ENCODE measurements around the gene DPEP1.
"Not testable (repeated sequence)": the region's sequence is repeated elsewhere in the genome, so short reads cannot be mapped to it uniquely, and the experiment has no call there.

DPEP1 gene

DNA sequence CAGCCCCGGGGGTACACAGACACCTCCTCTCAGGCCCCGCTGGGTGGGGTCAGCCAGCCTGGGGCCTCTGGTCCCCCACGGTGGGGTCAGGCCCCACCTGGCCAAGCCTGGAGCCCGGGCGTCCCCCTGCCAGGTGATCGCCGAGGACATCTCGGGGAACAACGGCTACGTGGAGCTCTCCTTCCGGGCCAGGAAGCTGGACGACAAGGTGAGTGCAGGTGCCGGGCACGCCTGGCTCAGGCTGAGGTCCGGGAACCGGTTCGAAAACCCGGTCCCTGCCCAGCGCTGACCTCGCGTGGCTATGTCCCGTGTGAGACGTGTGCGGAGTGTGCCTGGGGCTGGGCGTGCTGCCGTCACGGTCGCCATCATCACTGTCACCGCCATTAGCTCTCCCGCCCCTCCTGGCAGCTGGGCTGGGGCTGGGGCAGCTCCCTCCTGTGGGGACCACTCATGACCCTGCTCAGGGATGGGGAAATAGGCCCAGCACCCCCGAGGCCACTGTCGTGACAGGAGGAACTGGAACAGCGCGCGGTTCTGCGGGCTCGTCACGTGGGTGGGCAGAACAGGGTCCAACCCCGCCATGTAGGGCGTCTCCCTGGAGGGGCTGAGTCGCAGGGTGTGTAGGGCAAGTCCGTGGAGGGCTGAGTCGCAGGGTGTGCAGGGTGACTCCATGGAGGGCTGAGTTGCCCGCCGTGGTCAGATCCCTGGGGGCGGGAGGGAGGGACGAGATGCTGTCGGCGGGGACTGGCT lies 29.4 kb upstream of the DPEP1 start:
- Histone ChIP-seq H2AFZ (ENCODE audit: low read depth, low read length) (no peak overlapping the region), H3K4me1 (ENCODE audit: insufficient read depth, low read length) (peaks cover 5% of the 10 kb centered on the region), H3K36me3 (ENCODE audit: insufficient read depth, low read length) (no peaks in the 10 kb centered on the region), H3K9me3 (ENCODE audit: low read length) (peaks cover 5% of the 10 kb centered on the region), H3K27me3 (ENCODE audit: insufficient read depth, low read length) (no peaks in the 10 kb centered on the region), H3K4me3 (ENCODE audit: low read length) (no peak overlapping the region)

DNA sequence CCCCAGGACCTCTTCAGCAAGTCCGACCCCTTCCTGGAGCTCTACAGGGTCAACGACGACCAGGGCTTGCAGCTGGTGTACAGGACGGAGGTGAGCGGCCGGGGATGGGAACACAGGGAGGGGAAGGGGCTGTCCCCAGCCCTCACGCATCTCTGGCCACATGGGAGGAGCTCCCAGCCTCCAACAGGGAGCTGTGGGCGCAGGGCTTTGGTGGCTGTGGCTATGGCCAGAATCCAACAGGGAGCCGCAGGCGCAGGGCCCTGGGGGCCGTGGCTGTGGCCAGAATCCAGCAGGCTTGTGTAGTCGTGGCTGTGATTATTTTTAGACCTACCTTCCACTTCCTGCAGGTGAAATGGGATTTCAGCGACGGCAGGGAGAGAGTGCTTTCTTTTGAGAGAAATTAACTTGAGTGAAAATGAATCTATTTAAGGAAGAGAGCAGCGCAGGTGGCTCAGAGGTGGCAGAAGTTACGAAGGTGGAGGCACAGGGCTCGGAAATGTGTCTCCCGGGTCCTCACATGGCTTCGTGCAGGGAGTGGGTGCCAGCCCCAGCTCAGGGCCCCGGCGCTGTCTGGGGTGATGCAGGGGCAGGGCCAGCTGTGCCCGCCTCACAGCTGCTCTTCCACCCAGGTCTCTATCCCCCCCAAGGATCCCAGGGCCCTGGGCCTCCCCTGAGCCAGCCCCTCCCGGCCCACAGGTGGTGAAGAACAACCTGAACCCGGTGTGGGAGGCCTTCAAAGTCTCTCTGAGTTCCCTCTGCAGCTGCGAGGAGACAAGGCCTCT lies 28.5 kb upstream of the DPEP1 start:
- H3K36me3 ChIP-seq (ENCODE audit: insufficient read depth, low read length): no peaks in the 10 kb centered on the region
- peaks cover 5% of the 10 kb centered on the region for H3K4me1 ChIP-seq (ENCODE audit: insufficient read depth, low read length)
- peaks cover 2% of the 10 kb centered on the region for H3K9me3 ChIP-seq (ENCODE audit: low read length)
- H3K27me3 ChIP-seq (ENCODE audit: insufficient read depth, low read length): no peaks in the 10 kb centered on the region
- no peak overlapping the region for H2AFZ ChIP-seq (ENCODE audit: low read depth, low read length)
- no peak overlapping the region for H3K4me3 ChIP-seq (ENCODE audit: low read length)

DNA sequence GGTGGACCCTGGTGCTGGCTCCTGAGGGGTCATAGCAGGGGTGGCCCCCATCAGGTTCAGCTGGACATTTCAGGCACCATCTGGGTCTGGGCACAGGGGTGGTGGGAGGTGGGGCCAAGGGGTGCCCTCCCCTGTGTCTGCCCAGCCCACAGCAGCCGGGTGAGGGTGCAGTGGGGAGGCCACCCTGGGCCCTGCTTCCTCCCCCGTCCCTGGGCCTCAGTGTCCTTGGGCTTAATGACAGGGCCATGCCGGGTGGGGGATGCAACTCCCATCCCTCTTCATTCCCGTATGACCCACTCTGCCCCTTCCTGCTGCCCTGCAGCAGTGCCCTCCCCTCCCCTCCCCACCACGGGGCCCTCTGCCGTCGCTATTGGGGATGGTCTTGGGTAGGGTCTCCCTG lies 27.2 kb upstream of the DPEP1 start:
- Histone ChIP-seq H3K36me3 (ENCODE audit: insufficient read depth, low read length) (no peaks in the 10 kb centered on the region), H3K9me3 (ENCODE audit: low read length) (no peaks in the 10 kb centered on the region), H2AFZ (ENCODE audit: low read depth, low read length) (no peak overlapping the region), H3K27me3 (ENCODE audit: insufficient read depth, low read length) (no peaks in the 10 kb centered on the region), H3K4me3 (ENCODE audit: low read length) (no peak overlapping the region), H3K4me1 (ENCODE audit: insufficient read depth, low read length) (peaks cover 5% of the 10 kb centered on the region)

DNA sequence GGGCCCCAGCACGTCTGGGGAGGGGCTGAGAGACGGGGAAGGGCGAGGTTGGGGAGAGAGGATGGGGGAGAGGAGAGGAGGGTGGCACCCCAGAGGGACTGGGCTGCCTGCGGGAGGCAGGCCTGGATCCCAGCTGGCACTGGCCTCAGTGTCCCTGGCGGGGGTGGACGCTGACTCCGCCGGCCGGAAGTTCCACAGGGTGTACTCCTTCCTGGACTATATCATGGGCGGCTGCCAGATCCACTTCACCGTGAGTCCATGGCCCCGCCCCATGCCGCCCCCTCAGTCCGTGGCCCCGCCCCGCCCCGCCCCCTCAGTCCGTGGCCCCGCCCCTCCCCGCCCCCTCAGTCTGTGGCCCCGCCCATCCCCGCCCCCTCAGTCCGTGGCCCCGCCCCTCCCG lies 26.6 kb upstream of the DPEP1 start:
- H2AFZ ChIP-seq (ENCODE audit: low read depth, low read length): no peak overlapping the region
- no peaks in the 10 kb centered on the region for H3K9me3 ChIP-seq (ENCODE audit: low read length)
- no peaks in the 10 kb centered on the region for H3K27me3 ChIP-seq (ENCODE audit: insufficient read depth, low read length)
- H3K4me1 ChIP-seq (ENCODE audit: insufficient read depth, low read length): peaks cover 5% of the 10 kb centered on the region
- H3K36me3 ChIP-seq (ENCODE audit: insufficient read depth, low read length): no peaks in the 10 kb centered on the region
- H3K4me3 ChIP-seq (ENCODE audit: low read length): no peak overlapping the region

DNA sequence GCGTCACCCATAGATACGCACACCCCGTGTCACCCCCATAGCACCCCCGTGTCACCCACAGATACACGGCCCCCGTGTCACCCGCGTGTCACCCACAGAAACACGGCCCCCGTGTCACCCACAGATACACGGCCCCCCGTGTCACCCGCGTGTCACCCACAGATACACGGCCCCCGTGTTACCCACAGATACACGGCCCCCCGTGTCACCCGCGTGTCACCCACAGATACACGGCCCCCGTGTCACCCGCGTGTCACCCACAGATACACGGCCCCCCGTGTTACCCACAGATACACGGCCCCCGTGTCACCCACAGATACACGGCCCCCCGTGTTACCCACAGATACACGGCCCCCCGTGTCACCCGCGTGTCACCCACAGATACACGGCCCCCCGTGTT lies 25.8 kb upstream of the DPEP1 start:
- not testable (repeated sequence) for H3K36me3 ChIP-seq (ENCODE audit: insufficient read depth, low read length); H3K4me3 ChIP-seq (ENCODE audit: low read length); H3K9me3 ChIP-seq (ENCODE audit: low read length); H3K4me1 ChIP-seq (ENCODE audit: insufficient read depth, low read length); H3K27me3 ChIP-seq (ENCODE audit: insufficient read depth, low read length); H2AFZ ChIP-seq (ENCODE audit: low read depth, low read length)

DNA sequence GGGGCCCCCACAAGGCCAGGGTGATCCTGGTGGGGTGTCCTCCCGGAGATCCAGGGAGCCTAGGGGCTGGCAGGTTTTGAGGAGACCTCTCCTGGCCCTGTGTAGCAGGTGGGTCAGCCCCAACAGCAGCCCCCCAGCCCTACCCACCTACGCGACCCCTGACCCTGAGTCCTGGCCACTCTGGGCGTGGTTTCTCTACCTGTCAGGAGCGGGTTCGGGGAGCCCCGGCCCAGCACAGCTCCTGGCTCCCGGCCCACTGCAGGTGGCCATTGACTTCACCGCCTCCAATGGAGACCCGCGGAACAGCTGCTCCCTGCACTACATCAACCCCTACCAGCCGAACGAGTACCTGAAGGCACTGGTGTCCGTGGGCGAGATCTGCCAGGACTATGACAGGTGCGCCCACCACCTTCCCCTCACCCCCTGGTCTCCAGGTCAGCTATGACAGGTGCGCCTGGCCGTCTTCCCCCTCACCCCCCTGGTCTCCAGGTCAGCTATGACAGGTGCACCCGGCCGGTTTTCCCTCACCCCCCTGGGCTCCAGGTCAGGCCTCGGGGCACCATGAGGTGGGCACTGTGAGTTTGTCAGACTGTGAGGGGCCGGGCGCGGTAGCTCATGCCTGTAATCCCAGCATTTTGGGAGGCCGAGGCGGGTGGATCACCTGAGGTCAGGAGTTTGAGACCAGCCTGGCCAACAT lies 24.9 kb upstream of the DPEP1 start:
- Histone ChIP-seq H2AFZ (ENCODE audit: low read depth, low read length) (no peak overlapping the region), H3K4me1 (ENCODE audit: insufficient read depth, low read length) (no peaks in the 10 kb centered on the region), H3K36me3 (ENCODE audit: insufficient read depth, low read length) (no peaks in the 10 kb centered on the region), H3K4me3 (ENCODE audit: low read length) (no peak overlapping the region), H3K27me3 (ENCODE audit: insufficient read depth, low read length) (no peaks in the 10 kb centered on the region), H3K9me3 (ENCODE audit: low read length) (no peaks in the 10 kb centered on the region)

DNA sequence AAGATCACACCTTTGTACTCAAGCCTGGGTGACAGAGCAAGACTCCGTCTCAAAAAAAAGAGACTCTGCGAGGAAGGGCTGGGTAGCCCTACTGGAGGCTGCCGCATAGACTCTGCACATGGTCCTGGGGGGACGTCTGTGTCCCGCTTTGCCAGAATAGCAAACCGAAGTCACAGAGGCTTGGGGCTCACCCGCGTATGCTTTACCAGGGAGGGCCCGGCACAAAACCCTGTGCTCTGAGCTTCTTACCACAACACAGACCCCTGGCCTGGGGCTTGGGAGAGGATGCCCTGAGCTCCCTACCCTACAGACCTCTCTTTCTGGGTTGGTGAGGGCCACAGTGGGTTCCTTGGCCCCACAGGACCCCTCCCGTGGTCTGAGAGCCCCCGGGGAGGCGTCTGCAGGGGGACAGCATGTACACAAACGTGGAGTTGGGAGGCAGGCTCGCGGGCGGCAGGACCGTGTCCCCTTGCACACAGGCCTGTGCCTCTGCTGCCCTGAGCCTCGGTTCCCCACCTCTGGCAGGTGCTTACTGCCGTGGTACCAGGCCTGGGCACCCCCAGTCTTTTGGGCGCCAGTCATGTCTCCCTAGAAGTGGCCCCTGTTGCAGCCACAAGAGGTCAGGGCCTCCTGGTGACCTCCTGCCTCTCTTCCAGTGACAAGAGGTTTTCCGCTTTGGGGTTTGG lies 24.1 kb upstream of the DPEP1 start:
- H3K4me3 ChIP-seq (ENCODE audit: low read length): no peak overlapping the region
- no peaks in the 10 kb centered on the region for H3K4me1 ChIP-seq (ENCODE audit: insufficient read depth, low read length)
- H3K27me3 ChIP-seq (ENCODE audit: insufficient read depth, low read length): no peaks in the 10 kb centered on the region
- no peaks in the 10 kb centered on the region for H3K36me3 ChIP-seq (ENCODE audit: insufficient read depth, low read length)
- H3K9me3 ChIP-seq (ENCODE audit: low read length): no peaks in the 10 kb centered on the region
- H2AFZ ChIP-seq (ENCODE audit: low read depth, low read length): no peak overlapping the region

DNA sequence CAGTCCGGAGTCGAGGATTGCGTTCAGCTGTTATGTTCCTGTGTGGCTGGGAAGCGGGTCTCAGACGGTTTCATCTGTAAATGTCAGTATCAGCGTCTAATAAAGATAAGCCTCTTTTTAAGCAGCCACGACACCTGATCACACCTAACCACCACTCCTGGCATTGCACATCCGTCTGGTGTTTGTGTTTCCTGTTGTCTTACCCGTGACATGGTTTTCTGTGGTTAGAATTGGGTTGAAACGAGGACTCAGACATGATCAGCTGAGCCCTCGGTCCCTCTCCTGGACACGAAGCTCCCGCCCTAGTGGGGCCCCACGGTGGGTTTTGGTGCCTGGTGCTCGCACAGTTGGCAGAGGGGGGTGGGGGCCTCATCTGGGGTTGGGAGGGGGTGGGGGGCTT lies 19.6 kb upstream of the DPEP1 start:
- no peaks in the 10 kb centered on the region for H3K27me3 ChIP-seq (ENCODE audit: insufficient read depth, low read length)
- H3K4me1 ChIP-seq (ENCODE audit: insufficient read depth, low read length): peaks cover 3% of the 10 kb centered on the region
- no peaks in the 10 kb centered on the region for H3K36me3 ChIP-seq (ENCODE audit: insufficient read depth, low read length)
- no peak overlapping the region for H2AFZ ChIP-seq (ENCODE audit: low read depth, low read length)
- no peak overlapping the region for H3K4me3 ChIP-seq (ENCODE audit: low read length)
- H3K9me3 ChIP-seq (ENCODE audit: low read length): peaks cover 2% of the 10 kb centered on the region

DNA sequence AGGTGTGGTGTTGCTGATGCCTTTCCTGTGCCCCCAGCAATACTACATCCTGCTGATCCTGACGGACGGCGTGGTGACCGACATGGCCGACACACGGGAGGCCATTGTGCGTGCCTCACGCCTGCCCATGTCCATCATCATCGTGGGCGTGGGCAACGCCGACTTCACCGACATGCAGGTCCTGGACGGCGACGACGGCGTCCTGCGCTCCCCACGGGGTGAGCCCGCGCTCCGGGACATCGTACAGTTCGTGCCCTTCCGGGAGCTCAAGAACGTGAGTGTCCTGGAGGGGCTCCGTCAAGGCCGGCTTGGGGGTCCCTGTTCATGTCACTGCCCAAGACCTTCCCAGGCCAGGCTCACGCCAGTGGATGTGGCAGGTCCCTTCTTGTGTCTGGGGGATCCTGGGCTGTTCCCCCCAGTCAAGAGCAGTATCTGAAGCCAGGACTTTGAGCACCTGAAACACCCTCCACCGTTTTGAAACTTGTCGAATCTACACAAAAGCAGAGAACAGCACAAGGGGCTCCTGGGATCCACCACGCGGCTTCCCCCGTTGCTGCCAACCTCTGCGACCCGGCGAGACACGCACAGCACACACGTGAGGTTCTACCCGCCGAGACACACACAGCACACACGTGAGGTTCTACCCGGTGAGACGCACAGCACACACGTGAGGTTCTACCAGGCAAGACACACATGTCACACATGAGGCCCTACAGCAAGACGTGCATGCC lies 17.9 kb upstream of the DPEP1 start:
- peaks cover 15% of the 10 kb centered on the region for H3K4me1 ChIP-seq (ENCODE audit: insufficient read depth, low read length)
- peaks cover 2% of the 10 kb centered on the region for H3K9me3 ChIP-seq (ENCODE audit: low read length)
- H2AFZ ChIP-seq (ENCODE audit: low read depth, low read length): no peak overlapping the region
- H3K4me3 ChIP-seq (ENCODE audit: low read length): no peak overlapping the region
- no peaks in the 10 kb centered on the region for H3K27me3 ChIP-seq (ENCODE audit: insufficient read depth, low read length)
- H3K36me3 ChIP-seq (ENCODE audit: insufficient read depth, low read length): no peaks in the 10 kb centered on the region

DNA sequence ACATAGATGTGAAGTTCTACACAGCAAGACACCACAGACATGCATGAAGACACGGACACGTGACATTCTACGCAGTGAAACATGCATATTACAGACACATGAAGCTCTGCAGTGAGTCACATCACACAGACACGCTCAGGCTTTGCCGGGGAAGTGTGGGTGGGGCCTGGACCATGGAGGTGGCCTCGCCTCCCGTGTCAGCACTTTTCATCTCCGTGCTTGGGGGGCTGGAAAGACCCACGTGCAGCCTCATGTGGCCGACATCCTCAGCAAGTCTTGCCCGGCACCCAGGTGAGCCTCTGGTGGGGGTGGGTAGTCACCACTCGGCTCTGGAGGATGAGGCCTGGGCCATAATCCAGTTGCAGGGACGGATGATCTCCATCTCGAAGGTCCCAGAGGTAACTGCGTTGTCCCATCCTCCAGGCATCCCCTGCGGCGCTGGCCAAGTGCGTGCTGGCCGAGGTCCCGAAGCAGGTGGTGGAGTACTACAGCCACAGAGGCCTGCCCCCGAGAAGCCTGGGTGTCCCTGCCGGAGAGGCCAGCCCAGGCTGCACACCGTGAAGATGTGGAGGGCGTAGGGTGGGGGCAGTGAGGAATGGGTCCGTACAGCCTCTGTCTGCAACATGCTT lies 17.3 kb upstream of the DPEP1 start:
- peaks cover 2% of the 10 kb centered on the region for H3K9me3 ChIP-seq (ENCODE audit: low read length)
- no peak overlapping the region for H2AFZ ChIP-seq (ENCODE audit: low read depth, low read length)
- peaks cover 15% of the 10 kb centered on the region for H3K4me1 ChIP-seq (ENCODE audit: insufficient read depth, low read length)
- H3K27me3 ChIP-seq (ENCODE audit: insufficient read depth, low read length): no peaks in the 10 kb centered on the region
- no peaks in the 10 kb centered on the region for H3K36me3 ChIP-seq (ENCODE audit: insufficient read depth, low read length)
- no peak overlapping the region for H3K4me3 ChIP-seq (ENCODE audit: low read length)

DNA sequence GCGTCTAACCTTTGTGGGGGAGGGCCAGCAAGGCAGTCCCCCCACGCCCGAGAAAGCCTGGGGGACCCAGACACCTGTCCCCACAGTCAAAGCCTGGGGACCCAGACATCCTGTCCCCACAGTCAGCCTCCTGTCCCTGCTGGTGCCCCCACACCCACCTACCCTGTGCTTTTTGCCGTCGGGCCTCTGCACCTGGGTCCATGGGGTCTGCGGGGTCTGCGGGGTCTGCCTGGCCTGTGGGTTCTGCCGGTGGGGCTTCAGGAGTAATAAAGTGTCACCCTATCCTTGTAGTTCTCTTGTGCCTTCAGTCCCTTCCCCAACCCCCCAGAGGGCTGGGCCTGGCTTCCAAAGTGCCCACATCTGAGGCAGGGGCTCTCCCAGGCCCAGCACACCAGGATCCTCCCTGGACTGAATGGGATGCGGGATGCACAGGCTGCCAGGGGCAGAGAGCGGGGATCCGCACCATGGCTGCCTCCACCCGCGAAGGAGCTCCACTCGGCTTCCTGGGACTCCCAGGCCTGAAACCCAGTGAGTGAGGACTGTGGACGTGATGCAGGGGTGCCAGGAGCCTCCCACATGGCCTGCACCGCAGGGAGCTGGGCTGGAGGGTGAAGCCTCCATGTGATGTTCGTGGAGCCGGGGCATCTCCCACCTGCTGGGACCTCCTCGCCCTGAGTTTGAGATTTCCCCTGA lies 16.3 kb upstream of the DPEP1 start:
- H2AFZ ChIP-seq (ENCODE audit: low read depth, low read length): no peak overlapping the region
- no peak overlapping the region for H3K4me3 ChIP-seq (ENCODE audit: low read length)
- peaks cover 19% of the 10 kb centered on the region for H3K4me1 ChIP-seq (ENCODE audit: insufficient read depth, low read length)
- H3K9me3 ChIP-seq (ENCODE audit: low read length): peaks cover 2% of the 10 kb centered on the region
- no peaks in the 10 kb centered on the region for H3K27me3 ChIP-seq (ENCODE audit: insufficient read depth, low read length)
- H3K36me3 ChIP-seq (ENCODE audit: insufficient read depth, low read length): no peaks in the 10 kb centered on the region

DNA sequence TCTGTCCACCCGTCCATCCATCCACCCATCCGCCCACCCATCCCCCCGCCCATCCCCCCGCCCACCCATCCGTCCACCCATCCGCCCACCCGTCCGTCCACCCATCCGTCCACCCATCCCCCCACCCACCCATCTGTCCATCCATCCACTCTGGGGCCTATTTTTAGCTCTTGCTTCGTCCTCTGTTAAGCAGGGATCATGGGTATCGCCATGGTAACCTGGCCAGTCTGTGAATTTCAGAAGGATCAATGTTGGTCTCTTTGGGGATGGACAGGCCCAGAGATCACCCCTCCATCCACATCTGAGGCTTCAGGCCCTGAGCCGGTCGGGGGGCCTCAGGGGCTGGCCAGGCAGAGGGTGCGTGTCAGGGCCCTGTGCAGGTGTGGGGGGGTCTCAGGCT lies 15.2 kb upstream of the DPEP1 start:
- no peak overlapping the region for H2AFZ ChIP-seq (ENCODE audit: low read depth, low read length)
- no peak overlapping the region for H3K4me3 ChIP-seq (ENCODE audit: low read length)
- H3K9me3 ChIP-seq (ENCODE audit: low read length): peaks cover 2% of the 10 kb centered on the region
- peaks cover 30% of the 10 kb centered on the region for H3K4me1 ChIP-seq (ENCODE audit: insufficient read depth, low read length)
- H3K36me3 ChIP-seq (ENCODE audit: insufficient read depth, low read length): no peaks in the 10 kb centered on the region
- H3K27me3 ChIP-seq (ENCODE audit: insufficient read depth, low read length): no peaks in the 10 kb centered on the region
